GM19043 (cell line): Measurements from ENCODE around the gene COL4A1.

Experiments
- ATAC-seq: cut with Tn5 transposase; IDR thresholded peaks from one replicate; pipeline ENCODE4 v1.9.1; 2021; ENCODE audit warnings: low read depth; ENCODE audit not compliant: unreplicated experiment

Gene COL4A1

DNA sequence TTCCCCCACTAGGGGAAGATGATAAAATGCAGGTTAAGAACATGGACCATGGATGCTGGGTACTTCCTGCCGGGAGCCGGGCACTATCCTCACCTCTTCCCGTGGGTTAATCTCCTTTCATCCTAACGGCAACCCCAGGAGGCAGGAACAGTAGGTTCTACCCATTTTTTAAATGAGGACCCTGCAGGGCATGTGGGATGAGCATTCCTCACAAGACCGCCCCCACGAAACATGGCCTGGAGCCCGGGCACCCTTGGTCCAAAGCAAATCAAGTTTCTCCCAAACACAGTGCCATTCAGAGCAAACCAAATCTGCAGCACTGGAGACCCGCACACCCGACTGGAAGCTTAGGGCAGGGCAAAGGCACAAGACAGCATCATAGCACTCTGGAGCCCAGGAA is 35.5 kb upstream of the COL4A1 start:
- ATAC-seq = no peak

DNA sequence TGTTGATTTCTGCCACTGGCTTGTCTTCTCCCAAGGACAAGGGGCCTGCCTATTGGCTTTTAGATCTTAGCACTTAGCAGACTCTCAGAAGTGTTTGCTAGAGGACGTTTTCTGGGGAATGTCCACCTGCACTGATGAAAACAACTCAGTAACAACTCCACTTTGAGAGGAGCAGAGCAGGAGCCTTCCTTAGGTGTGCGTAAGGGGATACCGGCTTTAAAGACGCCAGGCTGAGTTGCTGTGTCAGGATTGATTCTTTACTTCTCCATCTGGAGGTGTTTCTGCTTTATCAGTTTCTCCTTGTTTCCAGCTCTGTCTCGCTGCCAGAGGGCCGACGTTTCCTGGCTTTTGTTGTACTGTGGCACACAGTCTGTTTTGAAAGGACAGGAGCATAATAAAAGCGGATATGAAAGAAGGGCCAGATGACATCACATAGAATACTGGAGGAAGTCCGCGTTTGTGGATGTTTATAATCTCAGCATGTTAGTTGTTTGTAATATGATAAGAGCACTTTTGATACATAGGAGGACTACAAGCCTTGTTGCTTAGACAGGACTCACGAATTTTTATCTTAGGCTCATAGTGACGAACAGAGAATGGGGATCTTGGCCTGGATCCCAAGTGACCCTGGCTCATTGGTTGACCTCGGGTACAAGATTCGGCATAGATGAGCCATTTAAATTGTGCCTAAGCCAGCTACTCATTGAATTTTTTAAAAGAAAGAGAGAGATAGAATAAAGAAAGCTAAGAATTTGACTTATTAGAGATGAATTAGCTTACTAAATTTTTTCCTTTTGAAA is 34.7 kb upstream of the COL4A1 start:
- ATAC-seq = peak; percentile 76

DNA sequence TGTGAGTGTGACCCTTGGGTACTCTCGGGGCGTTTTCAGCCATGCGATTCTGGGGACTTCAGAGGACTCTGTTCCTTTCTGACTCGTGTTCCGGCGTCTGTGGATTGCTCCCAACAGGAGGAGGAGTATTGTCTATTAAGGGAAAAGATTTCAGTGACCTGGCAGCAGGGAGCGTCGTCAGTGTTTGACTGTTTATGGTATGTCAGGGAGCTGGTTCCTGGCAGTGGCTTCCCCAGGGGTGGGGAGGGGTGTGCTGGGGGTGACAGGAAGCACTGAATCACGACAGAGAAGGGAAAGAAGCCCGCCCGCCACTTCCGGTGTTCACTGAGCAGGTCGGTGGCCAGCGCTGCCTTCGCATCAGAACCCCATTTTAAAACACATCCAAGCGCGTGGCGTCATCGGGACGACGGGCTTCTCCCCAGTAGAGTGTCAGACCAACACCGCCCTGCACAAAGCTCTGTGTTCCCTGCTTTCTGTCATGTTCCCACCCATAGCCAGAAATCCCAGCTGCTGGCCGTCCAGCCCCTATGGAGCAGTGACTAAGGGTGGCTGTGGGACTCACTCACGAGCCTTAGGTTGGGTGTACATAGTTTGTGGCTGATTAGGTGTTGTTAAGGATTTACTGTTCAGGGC is 34.0 kb upstream of the COL4A1 start:
- ATAC-seq = peak; percentile 41

DNA sequence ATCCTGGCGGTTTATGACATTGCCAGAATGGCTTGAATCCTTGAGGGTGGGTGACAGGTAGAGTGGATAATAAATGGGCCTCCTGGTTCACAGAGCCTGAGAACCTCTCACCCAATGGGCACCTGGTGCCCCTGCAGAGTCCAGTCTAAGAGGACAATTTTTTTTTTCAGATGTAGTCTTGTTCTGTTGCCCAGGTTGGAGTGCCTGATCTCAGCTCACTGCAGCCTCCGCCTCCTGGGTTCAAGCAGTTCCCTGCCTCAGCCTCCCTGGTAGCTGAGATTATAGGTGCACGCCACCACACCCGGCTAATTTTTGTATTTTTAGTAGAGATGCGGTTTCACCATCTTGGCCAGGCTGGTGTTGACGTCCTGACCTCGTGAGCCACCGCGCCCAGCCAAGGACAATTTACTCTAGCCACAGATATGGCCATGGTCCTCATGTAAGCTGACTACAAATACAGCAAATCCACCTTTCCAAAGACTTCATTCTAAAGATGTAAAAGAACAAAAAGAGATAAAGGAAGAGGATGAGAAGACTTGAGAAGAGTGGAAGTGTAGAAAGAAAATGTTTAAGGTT is 33.1 kb upstream of the COL4A1 start:
- ATAC-seq = no peak

DNA sequence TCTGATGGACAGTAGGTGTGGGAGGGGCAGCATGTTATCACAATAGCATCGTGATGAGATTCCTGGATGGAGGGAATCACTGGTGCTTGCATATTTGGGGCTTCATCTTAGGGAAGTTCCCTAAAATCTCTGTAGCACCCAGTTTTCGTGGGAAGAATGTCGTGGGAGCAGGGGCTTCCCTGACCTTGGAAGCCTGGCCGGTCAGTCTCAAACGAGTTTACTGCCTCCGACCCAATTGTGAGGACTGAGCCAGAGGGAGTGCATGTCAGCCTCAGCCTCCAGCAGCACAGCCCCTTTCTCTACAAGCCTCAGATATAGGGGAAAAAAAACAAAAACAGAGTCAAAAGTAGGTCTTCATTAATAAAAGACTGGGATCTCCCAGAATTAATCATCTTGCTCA is 32.3 kb upstream of the COL4A1 start:
- ATAC-seq = no peak

DNA sequence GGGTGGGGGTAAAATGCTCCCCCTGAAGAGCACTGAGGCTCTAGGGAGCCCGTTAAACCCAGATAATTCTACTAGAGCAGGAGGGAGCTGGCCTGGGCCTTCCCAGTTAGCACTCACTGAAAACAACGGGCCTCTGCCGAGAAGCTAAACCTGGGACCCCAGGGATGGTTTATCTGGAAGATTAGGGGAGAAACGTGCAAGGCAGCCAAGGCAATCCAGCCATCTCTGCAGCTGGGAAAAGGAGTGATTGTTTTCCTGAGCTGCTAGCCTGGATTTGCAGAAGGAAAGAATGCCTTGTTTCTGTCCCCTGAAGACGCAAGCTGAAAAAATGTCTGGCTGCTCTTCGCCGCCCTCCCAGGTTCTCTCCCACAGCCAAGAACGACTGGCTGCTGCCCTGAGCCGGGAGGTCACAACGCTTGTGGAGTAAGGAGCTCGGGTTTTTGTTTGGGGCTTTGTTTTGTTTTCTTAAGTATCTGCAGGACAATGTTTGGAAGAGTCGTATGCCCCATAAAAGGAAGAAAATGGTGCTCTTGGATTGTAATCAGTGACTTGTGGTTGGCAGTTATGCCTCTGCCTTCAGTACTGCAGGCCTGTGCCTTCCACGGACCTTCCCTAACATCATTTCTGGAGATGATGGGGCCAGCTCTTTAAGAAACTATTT is 31.6 kb upstream of the COL4A1 start:
- ATAC-seq = no peak

DNA sequence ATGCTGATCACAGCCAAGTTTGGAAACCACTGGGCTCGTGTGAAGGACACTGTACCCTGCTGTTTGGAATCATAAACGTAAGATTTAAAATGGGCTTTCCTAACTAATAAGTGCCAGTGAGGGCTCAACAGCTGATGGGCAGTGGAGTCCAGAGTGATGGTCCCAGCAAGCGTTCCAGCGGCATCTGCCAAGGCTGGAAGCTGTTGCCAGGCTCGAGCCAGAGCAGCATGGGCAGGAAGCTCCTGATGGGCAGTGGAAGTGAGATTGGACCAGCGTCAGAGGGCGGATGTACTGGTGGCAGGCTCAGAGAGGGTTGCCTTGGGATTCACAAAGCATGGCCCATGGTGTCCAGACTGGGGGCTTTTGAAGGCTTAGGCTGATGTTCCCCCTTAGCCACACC is 30.3 kb upstream of the COL4A1 start:
- no peak for ATAC-seq

DNA sequence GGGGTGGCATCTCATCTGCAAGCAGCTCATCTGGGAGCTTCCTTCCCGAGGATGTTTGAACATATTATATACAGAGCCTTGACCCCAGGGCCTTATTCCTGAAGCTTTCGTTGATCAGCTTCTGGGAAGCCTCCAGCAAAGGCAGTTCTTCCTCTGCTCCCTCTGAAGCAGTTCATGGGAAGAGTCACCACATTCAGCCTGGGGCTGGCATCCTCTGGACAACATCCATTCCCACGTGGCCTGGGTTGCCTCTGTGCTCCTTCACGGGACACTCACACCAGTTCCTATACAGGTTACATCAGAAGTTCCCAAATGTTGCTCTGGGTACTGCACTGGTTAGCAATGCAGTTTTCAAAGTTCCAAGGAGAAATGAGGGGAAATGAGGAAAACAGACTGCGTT is 29.7 kb upstream of the COL4A1 start:
- ATAC-seq = no peak

DNA sequence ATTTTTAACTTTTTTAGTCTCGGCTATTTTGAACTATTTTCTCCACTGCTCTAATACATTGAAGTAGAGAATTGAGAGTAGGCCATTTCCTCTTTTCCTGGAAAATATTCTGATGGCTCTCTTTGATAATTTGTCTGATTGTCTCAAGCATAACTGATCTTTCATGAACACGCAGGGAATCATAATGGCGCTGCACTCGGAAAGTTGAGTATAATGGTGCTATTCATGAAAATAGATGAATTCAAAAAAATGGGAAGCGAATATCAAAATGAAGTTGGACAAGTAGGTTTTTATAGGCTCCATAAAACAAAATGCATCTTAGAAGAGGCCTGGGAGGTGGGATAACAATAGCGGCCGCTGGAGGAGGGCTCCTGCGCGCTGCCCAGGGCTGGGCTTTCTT is 29.2 kb upstream of the COL4A1 start:
- no peak for ATAC-seq

DNA sequence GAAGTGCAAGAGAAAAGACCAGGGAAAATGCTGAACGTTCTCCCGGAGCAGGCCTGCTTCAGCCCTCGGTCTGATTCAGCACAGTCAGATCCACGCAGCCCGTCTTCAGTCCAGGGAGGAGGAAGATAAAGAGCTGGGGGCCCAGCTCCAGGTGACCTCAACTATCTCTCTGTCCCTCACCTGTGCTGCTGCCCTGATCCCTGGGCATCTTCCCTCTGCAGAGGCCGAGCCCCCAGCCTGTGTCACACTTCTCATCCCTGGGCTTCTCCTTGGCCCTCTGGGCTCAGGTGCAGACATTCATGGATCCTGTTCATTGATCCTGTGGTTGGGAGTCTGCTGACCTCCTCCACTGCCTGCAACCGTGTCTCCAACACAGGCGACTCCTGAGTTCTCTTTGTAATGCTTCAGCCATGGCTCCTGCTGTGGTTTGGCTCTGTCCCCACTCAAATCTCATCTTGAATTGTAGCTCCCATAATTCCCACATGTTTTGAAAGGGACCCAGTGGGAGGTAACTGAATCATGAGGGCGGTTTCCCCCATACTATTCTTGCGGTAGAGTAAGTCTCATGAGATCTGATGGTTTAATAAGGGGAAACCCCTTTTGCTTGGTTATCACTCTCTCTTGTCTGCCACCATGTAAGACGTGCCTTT is 28.0 kb upstream of the COL4A1 start:
- ATAC-seq = no peak

DNA sequence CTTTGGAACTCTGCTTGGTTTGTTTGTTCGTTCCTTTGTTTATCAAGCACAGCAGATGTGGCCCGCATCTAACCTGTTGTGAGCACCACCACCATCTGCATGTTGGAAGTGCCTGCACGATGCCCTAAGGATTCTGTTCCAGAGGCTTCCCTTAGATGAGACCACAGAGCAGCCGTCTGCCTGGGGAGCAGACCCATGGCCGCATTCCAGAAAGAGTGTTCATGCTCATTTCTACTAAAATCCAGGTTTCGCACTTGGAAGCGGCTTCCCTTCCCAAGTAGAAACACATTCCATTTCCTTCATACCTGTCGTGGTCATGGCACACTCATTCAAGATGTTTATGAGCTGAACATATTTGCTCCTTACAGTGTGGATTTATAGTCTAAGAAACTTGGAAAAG is 27.3 kb upstream of the COL4A1 start:
- ATAC-seq = no peak

DNA sequence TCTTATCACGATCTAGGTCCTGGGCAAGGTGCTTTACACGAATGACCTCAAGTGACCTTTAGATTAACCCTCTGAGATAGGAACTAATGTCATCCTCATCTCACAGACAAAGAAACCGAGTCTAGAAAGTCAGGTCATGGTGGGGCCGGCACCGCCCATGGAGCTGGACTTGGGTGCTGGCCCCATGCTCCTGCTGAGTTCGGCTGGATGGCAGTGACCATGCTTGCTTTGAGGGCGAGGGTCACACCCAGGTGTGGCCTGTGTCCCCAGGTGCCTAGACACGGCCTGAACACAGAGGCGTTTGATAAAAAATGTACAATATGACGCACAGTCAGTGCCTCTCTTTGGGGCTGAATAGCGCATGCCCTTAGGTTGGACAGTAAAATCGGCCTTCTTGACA is 26.9 kb upstream of the COL4A1 start:
- no peak for ATAC-seq

DNA sequence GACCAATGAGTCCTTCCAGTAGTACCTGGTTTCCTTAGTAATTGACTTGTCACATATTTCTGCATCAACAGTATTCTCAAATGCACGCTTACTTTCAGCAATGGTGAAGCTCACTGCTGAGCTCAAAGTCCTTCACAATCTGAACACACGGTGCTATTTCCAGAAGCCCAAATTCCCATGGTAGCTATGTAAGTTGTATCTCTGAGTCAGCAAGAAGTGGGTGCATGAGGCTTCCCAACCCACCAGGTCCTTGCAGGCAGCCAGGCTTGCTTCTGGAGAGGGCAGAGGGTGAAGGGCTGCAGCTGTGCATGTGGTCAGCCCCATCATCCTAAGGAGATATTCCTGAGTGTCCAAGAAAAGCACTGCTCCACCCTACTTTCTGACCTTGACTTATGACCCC is 25.8 kb upstream of the COL4A1 start:
- ATAC-seq = no peak

DNA sequence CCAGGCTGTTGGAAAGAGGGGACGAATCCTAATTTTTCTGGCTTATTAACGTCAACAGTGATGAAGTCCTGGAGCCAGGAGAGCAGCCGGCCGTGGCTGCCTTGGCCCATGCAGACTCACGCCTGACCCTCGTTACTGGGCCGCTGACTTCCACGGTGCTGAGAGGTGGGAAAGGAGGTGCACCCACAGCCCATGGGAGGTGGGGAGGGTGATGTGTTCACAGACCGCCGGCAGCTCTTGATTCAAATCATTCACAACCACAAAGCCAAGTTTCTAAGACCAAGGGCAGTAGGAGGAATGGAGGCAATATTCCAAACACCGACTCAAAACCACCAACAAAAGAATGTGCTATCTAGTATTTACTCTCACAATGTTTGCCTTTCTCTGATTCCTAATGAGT is 24.4 kb upstream of the COL4A1 start:
- no peak for ATAC-seq

DNA sequence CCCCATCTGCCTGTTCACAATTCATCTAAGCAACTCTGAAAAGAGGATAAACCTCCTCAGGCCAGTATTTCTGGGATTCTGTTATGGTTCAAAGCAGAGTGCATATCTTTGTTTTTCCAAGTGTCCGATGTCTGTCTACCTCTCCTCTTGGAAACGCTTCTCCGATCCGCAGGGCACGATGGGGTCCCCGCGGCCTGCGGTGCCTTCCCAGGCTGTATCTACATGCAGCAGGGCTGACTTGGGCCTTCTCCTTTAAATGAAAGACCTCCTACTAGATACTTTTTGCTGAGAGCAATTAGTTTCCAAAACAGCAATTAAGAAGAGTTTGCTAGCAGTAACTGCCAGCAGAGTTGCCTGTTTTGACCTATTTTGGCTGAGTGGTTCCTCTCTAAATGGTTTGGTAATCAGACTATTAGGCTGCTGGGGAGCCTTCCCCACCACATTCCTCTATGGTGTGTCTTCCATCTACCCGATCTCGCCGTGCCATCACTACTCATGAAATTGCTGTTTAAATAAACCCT is 23.6 kb upstream of the COL4A1 start:
- ATAC-seq = no peak

DNA sequence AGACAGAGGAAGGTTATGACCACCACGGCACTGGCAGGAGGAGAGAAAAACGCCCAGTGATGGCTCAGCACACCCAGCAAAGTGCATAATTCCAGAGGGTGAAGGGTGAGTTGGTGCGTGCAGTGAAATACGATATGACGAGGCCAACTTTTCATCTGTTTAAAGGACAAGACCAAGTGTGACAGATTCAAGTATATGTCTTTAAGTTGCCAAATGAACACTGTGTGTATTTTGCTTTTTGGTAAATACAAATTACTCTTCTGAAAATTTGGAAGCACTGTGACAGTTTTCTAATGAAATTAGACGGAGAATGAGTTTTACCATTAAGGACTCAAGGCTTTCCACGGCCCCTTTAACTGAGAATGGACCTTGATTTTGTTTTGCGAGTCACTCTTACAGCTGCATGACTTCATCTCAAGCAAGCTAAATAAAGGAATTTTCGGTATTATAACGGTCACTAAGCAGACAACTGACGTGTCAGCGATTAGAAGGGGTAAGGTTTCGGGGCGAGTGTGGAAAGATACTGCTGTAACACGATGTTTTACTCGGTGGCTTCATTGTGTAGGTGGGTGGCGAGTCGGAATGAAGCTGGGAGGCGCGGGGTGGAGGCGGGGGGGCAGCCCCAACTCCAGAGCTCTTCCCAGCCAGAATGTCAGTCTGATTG is 23.0 kb upstream of the COL4A1 start:
- ATAC-seq = no peak

DNA sequence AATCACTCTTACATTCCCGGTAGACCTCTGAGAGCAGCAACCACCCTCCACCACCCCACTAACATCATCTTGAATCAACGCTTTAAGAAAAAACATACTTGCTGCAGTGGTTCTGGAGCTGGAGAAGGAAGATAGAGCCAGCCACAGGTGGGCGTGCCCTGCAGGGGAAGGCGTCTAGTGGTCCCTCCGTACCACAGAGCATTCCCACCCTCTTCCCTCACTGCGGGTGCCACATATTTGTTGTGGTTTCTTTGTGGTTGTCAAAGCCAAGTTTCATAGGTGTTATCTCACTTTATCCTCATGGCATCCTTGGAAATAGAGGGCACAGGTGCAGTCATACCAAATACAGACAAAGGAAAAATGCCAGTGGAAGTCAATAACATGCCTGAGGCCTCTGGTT is 22.3 kb upstream of the COL4A1 start:
- no peak for ATAC-seq

DNA sequence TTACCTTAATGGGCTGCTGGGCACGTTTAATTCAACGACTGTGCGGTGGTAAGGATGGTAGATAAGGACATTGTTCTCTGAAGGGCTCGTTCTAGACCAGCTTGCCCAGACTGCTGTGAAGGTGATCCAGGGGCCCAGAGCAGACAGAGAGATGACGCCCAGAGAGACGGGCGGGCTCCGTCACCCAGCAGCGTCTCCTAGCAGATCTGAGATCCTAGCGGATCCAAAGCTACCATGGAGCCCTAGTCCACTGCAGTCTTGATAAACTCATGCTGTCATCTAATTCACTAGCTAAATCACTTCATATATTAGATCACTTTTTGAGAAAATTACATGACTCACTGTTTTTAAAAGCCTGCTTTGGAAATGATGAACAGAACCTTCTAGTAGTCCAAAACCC is 21.6 kb upstream of the COL4A1 start:
- no peak for ATAC-seq

DNA sequence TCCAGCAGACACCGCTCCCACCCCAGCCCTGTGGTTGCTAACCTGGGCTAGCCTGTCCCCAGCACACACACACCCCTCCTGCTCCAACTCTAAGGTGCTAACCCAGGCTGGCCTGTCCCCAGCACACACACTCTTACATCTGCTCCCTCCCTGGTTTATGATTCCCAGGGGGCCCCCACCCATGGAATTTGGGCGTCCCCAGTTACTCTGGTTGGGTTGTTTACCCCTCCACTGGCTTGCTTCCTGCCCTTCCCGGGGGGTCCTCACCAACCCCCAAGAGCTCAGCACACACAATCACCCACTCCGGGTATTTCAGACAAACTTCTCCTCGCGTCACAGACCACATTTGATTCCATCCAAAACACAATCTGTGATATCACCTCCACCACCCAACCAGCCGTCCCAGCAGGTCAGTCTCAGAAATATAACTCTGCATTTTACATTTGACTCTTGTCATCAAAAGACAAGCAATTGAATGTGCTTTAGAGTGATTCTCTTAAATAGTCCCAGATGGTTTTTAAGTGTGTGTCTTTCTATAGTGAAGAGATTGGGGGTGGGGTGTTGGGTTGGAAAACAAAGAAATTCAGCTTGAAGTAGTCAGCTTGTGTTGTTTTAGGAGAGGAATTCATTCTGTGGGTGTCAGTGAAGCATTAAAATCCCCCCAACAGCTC is 20.2 kb upstream of the COL4A1 start:
- no peak for ATAC-seq
